GM13976 (cell line): ENCODE results near the gene SPIRE1.
"Not testable (repeated sequence)": the region's sequence is repeated elsewhere in the genome, so short reads cannot be mapped to it uniquely, and the experiment has no call there.

Experiments used
- DNase-seq: peaks from one replicate; pipeline ENCODE4 v3.0.0; 2012; ENCODE audit warnings: low spot score
- CTCF ChIP-seq: IDR thresholded peaks from 2 replicates; pipeline ENCODE4 v1.5.1; 2012; ENCODE audit warnings: borderline replicate concordance, mild to moderate bottlenecking; ENCODE audit not compliant: insufficient read depth; ENCODE audit errors: extremely low read depth, missing control alignments, control extremely low read depth
- in situ Hi-C: fragments of 300-500 bp; cut with MboI; formaldehyde crosslinking; loops from one replicate; pipeline ENCODE4 v1.12.0; 2022; ENCODE audit warnings: low sequenced_read_pairs, mixed read lengths, inconsistent platforms; ENCODE audit not compliant: unreplicated experiment

SPIRE1 gene

GRCh38 chr18:12571630-12572029 is 86.3 kb downstream of the SPIRE1 start:
- TF ChIP-seq CTCF = no peak
- no peak for DNase-seq
- in situ Hi-C loops = no loop called here

- no peak for DNase-seq
- TF ChIP-seq CTCF = no peak
- in situ Hi-C loops = no loop called here
Measured at GRCh38 chr18:12569791-12570190, 88.1 kb downstream of the SPIRE1 start.

DNA sequence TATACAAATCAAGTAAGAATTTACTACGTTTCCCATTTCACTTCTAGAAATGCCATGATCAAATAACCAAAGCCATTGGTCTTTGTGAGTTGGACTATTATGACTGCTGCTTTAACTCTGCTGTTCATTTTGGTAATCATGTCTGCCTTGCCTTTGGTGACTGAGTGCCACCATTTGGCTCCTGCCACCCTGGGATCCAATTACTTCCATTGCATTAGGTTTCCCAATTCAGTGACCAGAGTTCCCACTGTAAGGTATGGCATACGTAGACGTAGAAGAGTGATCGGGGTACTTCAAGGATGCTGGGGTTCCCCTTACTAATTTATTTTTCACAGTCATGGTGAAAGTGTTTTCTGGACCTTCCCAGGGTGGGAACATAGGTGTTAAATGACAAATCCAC is 90.1 kb downstream of the SPIRE1 start:
- no peak for TF ChIP-seq CTCF
- in situ Hi-C loops = no loop called here

GRCh38 chr18:12564861-12565260 is 93.0 kb downstream of the SPIRE1 start:
- DNase-seq = no peak
- no peak for TF ChIP-seq CTCF
- in situ Hi-C loops = no loop called here

More for the DNA sequence above, 90.1 kb downstream of the SPIRE1 start:
- DNase-seq = no peak

GRCh38 chr18:12564378-12564777 is 93.5 kb downstream of the SPIRE1 start:
- TF ChIP-seq CTCF = no peak
- DNase-seq = no peak
- in situ Hi-C loops = no loop called here

DNA sequence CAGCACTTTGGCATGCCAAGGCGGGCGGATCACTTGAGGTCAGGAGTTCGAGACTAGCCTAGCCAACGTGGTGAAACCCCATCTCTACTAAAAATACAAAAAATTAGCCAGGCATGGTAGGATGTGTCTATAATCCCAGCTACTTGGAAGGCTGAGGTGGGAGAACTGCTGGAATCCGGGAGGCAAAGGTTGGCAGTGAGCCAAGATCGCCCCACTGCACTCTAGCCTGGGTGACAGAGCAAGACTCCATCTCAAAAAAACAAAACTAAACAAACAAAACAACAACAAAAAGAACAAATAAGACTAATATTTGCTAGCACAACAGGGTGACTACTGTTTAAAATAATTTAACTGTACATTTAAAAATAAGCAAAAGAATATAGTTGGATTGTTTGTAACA is 97.3 kb downstream of the SPIRE1 start:
- DNase-seq, in situ Hi-C loops: not testable (repeated sequence)

DNA sequence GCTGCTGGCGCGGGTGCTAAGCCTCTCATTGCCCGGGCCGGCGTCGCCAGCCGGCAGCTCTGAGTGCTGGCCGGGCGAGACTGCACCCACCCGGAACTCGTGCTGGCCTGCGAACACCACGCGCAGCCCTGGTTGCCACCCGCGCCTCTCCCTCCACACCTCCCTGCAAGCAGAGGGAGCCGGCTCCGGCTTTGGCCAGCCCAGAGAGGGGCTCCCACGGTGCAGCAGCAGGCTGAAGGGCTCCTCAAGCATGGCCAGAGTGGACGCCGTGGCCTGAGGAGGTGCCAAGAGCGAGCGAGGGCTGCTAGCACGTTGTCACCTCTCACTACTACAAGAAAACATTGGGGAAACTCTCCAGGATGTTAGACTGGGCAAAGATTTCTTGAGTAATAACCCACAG is 98.6 kb downstream of the SPIRE1 start:
- in situ Hi-C loops = no loop called here
- TF ChIP-seq CTCF = no peak
- DNase-seq = no peak
